A549 treated with AZD2906 at 1 μM for 4 hours (cell line): Measurements from ENCODE around the gene ADCK1. TPM values are rescaled to one million over a fixed set of nuclear protein-coding genes. Genes with fewer than 3 reads are reported as not detected.

ENCODE experiments used
- total RNA-seq: library from RNA; stranded (reverse); fragments of 200-300 nt; extraction: Qiagen RNA extraction; gene quantifications from 5 replicates; pipeline ENCODE4 v1.2.3, GENCODE V29; 2022

ADCK1 gene, protein sequence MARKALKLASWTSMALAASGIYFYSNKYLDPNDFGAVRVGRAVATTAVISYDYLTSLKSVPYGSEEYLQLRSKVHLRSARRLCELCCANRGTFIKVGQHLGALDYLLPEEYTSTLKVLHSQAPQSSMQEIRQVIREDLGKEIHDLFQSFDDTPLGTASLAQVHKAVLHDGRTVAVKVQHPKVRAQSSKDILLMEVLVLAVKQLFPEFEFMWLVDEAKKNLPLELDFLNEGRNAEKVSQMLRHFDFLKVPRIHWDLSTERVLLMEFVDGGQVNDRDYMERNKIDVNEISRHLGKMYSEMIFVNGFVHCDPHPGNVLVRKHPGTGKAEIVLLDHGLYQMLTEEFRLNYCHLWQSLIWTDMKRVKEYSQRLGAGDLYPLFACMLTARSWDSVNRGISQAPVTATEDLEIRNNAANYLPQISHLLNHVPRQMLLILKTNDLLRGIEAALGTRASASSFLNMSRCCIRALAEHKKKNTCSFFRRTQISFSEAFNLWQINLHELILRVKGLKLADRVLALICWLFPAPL
- total RNA-seq = 5.0 to 6.5 TPM (median 5.9 TPM) in 5 replicates

DNA sequence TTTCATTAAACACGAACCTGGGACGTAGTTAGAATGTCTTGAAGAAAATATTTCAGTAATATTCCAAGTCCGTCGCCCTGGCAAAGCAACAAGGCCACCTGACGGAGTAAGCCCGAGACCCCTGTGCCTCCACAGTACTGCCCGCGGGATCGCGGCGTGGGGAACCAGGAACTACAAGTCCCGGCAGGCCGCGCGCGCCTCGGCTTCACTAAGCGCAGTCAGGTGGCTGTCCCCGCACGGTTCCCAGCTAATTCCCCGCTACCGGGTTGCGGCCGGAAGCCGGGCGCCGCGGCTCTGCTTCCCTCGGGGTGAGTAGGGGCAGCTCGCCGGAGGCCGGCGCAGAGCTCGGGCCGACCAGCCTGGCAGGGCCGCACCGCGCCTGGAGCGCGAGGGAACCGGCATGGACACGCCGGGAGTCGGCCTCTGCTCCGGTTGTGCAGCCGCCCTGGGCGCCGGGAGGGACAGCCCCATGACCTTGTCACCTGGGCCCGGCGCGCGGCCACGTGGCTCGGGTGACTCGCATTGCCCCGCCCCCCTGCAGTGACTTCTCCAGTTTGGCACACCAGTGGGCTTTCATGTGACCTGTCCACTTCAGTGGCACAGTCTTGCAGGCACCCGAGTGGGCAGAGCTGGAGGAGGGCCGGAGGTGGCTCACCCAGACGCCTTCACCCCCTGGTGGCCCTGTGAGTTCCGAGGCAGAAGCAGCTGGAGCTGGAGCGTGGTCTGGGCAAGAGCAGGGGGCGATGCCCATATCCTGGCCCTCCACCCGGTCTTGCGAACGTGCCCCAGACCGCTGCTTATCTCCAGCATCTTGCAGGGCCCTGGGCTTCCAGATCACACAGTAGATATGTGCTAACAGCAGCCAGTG, at the start of gene ADCK1:
Gene ADCK1 (plus strand): TSS at position 247 of the 868 bp plus-strand sequence. CDS start 18,870 bp downstream, outside the sequence.

DNA sequence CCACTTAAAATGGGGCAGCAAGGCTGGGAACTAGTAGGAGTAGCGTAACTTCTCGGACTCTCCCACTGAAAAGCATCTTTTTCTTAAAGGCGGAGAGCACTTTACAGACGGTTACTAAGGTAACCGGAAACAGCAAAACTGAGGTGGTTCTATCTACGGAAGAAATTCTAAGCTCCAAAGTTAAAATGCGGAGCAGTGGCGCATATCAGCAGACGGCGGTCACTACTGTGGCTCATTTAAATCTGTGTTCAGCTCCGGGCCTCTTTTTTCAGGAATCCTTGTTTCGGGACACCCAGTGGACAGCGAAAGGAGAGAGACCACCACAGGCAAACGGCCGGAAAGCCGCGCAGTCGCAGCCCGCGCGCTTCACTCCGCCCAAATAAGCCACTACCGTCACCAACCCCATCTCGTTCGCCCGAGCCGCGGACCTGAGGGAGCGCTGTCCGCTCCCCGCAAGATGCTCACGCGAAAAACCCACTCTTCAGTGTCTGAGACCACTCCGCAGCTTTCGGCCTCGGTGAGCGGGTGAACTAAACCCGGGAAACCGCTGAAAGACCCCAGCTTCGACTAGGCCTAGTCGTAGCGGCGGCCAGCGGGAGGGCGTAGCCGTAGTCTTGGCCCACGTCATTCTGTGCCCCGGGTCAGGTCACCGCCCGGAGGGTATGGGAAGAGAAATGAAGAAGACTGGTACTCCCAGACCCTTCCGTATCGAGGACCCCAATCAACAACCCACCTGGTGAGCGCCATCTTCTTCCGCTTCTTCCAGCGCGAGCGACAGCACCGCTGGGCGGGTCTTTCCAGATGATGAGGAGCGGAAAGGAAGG, 39.3 kb upstream of the ADCK1 start, which contains the start of gene SNW1:
Gene SNW1 (minus strand): TSS at position 776 of the 824 bp plus-strand sequence. CDS start 29 bp downstream, at position 747.

Other genes starting within 250 kb of the ADCK1 start
- gene SPTLC2, start 183.5 kb upstream of the ADCK1 start, total RNA-seq = 27.7 to 39.8 TPM (median 34.9 TPM) in 5 replicates
- gene ALKBH1, start 92.1 kb upstream of the ADCK1 start, total RNA-seq = 14.2 to 16.3 TPM (median 15.9 TPM) in 5 replicates
- gene SLIRP, start 92.0 kb upstream of the ADCK1 start, total RNA-seq = 389 to 426 TPM (median 403 TPM) in 5 replicates
- gene SNW1, start 39.0 kb upstream of the ADCK1 start, total RNA-seq = 62.5 to 89.9 TPM (median 71.2 TPM) in 5 replicates